Activated T-cell treated with anti-CD3 and anti-CD28 coated beads, Interleukin-2, amount 50 U/mL, for 24 hours (primary cell): Measurements from ENCODE around the gene MLH3.
A peak's percentile ranks its signal among the peaks of the same experiment; 100 is the strongest.

Experiments used
- DNase-seq: peaks from one replicate; pipeline ENCODE4 v3.0.0-alpha.2; 2020
- H3K27ac Mint-ChIP-seq: 2 replicates; pipeline ENCODE4 v1.8.0; 2020; ENCODE audit warnings: mild to moderate bottlenecking, mixed read lengths
- H3K27me3 Mint-ChIP-seq: 2 replicates; pipeline ENCODE4 v1.8.0; 2020; ENCODE audit warnings: mixed read lengths
- H3K36me3 Mint-ChIP-seq: 2 replicates; pipeline ENCODE4 v1.8.0; 2020; ENCODE audit warnings: low read depth, mixed read lengths
- H3K4me1 Mint-ChIP-seq: 2 replicates; pipeline ENCODE4 v1.8.0; 2020; ENCODE audit warnings: low read depth, mixed read lengths
- H3K4me3 Mint-ChIP-seq: 2 replicates; pipeline ENCODE4 v1.8.0; 2020; ENCODE audit warnings: mild to moderate bottlenecking, moderate library complexity, mixed read lengths
- H3K9me3 Mint-ChIP-seq: 2 replicates; pipeline ENCODE4 v1.8.0; 2020; ENCODE audit warnings: mixed read lengths

MLH3 gene

GRCh38 chr14:75053396-75054291, 2.4 kb upstream of the MLH3 start:
- no peak for DNase-seq
- no peaks in the 10 kb centered on the region for H3K27me3 Mint-ChIP-seq
- H3K4me3 Mint-ChIP-seq: no peak overlapping the region
- H3K4me1 Mint-ChIP-seq: peaks cover 53% of the 10 kb centered on the region
- H3K9me3 Mint-ChIP-seq: no peaks in the 10 kb centered on the region
- no peak overlapping the region for H3K27ac Mint-ChIP-seq
- peaks cover 76% of the 10 kb centered on the region for H3K36me3 Mint-ChIP-seq

- Mint-ChIP-seq H3K36me3 (peaks cover 85% of the 10 kb centered on the region), H3K4me3 (peak overlapping the region; percentile 89), H3K27me3 (no peaks in the 10 kb centered on the region), H3K27ac (peak overlapping the region; percentile 97), H3K4me1 (peaks cover 72% of the 10 kb centered on the region), H3K9me3 (no peaks in the 10 kb centered on the region)
- no peak for DNase-seq
Observed at GRCh38 chr14:75051556-75051899, 261 bp upstream of the MLH3 start.

GRCh38 chr14:75049731-75050201, 1.5 kb downstream of the MLH3 start:
- peaks cover 81% of the 10 kb centered on the region for H3K4me1 Mint-ChIP-seq
- peaks cover 84% of the 10 kb centered on the region for H3K36me3 Mint-ChIP-seq
- no peak for DNase-seq
- peak overlapping the region; percentile 89 for H3K4me3 Mint-ChIP-seq
- peak overlapping the region; percentile 85 for H3K27ac Mint-ChIP-seq
- H3K27me3 Mint-ChIP-seq: no peaks in the 10 kb centered on the region
- no peaks in the 10 kb centered on the region for H3K9me3 Mint-ChIP-seq

GRCh38 chr14:75049136-75049535, 2.1 kb downstream of the MLH3 start:
- Mint-ChIP-seq H3K4me1 (peaks cover 87% of the 10 kb centered on the region), H3K9me3 (no peaks in the 10 kb centered on the region), H3K27me3 (no peaks in the 10 kb centered on the region), H3K36me3 (peaks cover 83% of the 10 kb centered on the region), H3K27ac (no peak overlapping the region), H3K4me3 (no peak overlapping the region)
- DNase-seq: no peak

- Mint-ChIP-seq H3K27me3 (no peaks in the 10 kb centered on the region), H3K4me1 (peaks cover 81% of the 10 kb centered on the region), H3K27ac (no peak overlapping the region), H3K36me3 (peaks cover 81% of the 10 kb centered on the region), H3K4me3 (no peak overlapping the region), H3K9me3 (no peaks in the 10 kb centered on the region)
- DNase-seq: no peak
Observed at GRCh38 chr14:75048101-75048500, 3.2 kb downstream of the MLH3 start.

GRCh38 chr14:75047506-75047905, 3.8 kb downstream of the MLH3 start:
- Mint-ChIP-seq H3K9me3 (no peaks in the 10 kb centered on the region), H3K36me3 (peaks cover 78% of the 10 kb centered on the region), H3K27me3 (no peaks in the 10 kb centered on the region), H3K27ac (peak overlapping the region; percentile 44), H3K4me3 (no peak overlapping the region), H3K4me1 (peaks cover 76% of the 10 kb centered on the region)
- no peak for DNase-seq

- no peaks in the 10 kb centered on the region for H3K9me3 Mint-ChIP-seq
- H3K27me3 Mint-ChIP-seq: no peaks in the 10 kb centered on the region
- DNase-seq: no peak
- no peak overlapping the region for H3K4me3 Mint-ChIP-seq
- H3K27ac Mint-ChIP-seq: peak overlapping the region; percentile 44
- peaks cover 71% of the 10 kb centered on the region for H3K4me1 Mint-ChIP-seq
- H3K36me3 Mint-ChIP-seq: peaks cover 80% of the 10 kb centered on the region
Observed at GRCh38 chr14:75046899-75047298, 4.4 kb downstream of the MLH3 start.

- Mint-ChIP-seq H3K9me3 (no peaks in the 10 kb centered on the region), H3K27me3 (no peaks in the 10 kb centered on the region), H3K27ac (no peak overlapping the region), H3K4me1 (peaks cover 68% of the 10 kb centered on the region), H3K4me3 (no peak overlapping the region), H3K36me3 (peaks cover 84% of the 10 kb centered on the region)
- DNase-seq: no peak
Observed at GRCh38 chr14:75046275-75046674, 5.0 kb downstream of the MLH3 start.

- peak overlapping the region; percentile 0 for H3K4me3 Mint-ChIP-seq
- peaks cover 56% of the 10 kb centered on the region for H3K4me1 Mint-ChIP-seq
Observed at GRCh38 chr14:75044752-75045151, 6.5 kb downstream of the MLH3 start.

GRCh38 chr14:75044322-75044721, 6.9 kb downstream of the MLH3 start:
- peaks cover 51% of the 10 kb centered on the region for H3K4me1 Mint-ChIP-seq
- DNase-seq: no peak
- H3K27me3 Mint-ChIP-seq: no peaks in the 10 kb centered on the region

More at GRCh38 chr14:75044752-75045151, 6.5 kb downstream of the MLH3 start:
- Mint-ChIP-seq H3K9me3 (no peaks in the 10 kb centered on the region), H3K27ac (no peak overlapping the region), H3K36me3 (peaks cover 85% of the 10 kb centered on the region), H3K27me3 (no peaks in the 10 kb centered on the region)
- no peak for DNase-seq

GRCh38 chr14:75042035-75042434, 9.2 kb downstream of the MLH3 start:
- DNase-seq: no peak
- peaks cover 33% of the 10 kb centered on the region for H3K4me1 Mint-ChIP-seq
- no peaks in the 10 kb centered on the region for H3K9me3 Mint-ChIP-seq
- no peaks in the 10 kb centered on the region for H3K27me3 Mint-ChIP-seq
- peaks cover 82% of the 10 kb centered on the region for H3K36me3 Mint-ChIP-seq
- no peak overlapping the region for H3K4me3 Mint-ChIP-seq
- H3K27ac Mint-ChIP-seq: no peak overlapping the region

More at GRCh38 chr14:75044322-75044721, 6.9 kb downstream of the MLH3 start:
- peaks cover 84% of the 10 kb centered on the region for H3K36me3 Mint-ChIP-seq
- no peak overlapping the region for H3K27ac Mint-ChIP-seq
- H3K9me3 Mint-ChIP-seq: no peaks in the 10 kb centered on the region
- no peak overlapping the region for H3K4me3 Mint-ChIP-seq

- H3K27ac Mint-ChIP-seq: no peak overlapping the region
- no peak for DNase-seq
Observed at GRCh38 chr14:75041613-75042012, 9.7 kb downstream of the MLH3 start.

GRCh38 chr14:75040959-75041358, 10.3 kb downstream of the MLH3 start:
- Mint-ChIP-seq H3K27ac (no peak overlapping the region), H3K36me3 (peaks cover 82% of the 10 kb centered on the region), H3K27me3 (no peaks in the 10 kb centered on the region), H3K4me1 (peaks cover 23% of the 10 kb centered on the region), H3K9me3 (no peaks in the 10 kb centered on the region), H3K4me3 (no peak overlapping the region)
- no peak for DNase-seq

More at GRCh38 chr14:75041613-75042012, 9.7 kb downstream of the MLH3 start:
- peaks cover 82% of the 10 kb centered on the region for H3K36me3 Mint-ChIP-seq
- no peaks in the 10 kb centered on the region for H3K27me3 Mint-ChIP-seq
- peaks cover 29% of the 10 kb centered on the region for H3K4me1 Mint-ChIP-seq
- H3K4me3 Mint-ChIP-seq: no peak overlapping the region
- no peaks in the 10 kb centered on the region for H3K9me3 Mint-ChIP-seq

- Mint-ChIP-seq H3K4me3 (no peak overlapping the region), H3K27me3 (no peaks in the 10 kb centered on the region), H3K27ac (no peak overlapping the region), H3K9me3 (no peaks in the 10 kb centered on the region), H3K4me1 (peaks cover 18% of the 10 kb centered on the region), H3K36me3 (peaks cover 84% of the 10 kb centered on the region)
- DNase-seq: no peak
Observed at GRCh38 chr14:75040507-75040906, 10.8 kb downstream of the MLH3 start.

- H3K9me3 Mint-ChIP-seq: no peaks in the 10 kb centered on the region
- no peaks in the 10 kb centered on the region for H3K4me1 Mint-ChIP-seq
- peaks cover 80% of the 10 kb centered on the region for H3K36me3 Mint-ChIP-seq
- no peak for DNase-seq
- H3K4me3 Mint-ChIP-seq: no peak overlapping the region
- H3K27ac Mint-ChIP-seq: no peak overlapping the region
- H3K27me3 Mint-ChIP-seq: no peaks in the 10 kb centered on the region
Observed at GRCh38 chr14:75032939-75033338, 18.3 kb downstream of the MLH3 start.
